GM19397 (cell line): ENCODE results near the gene ALK.

ENCODE experiments used
- ATAC-seq: cut with Tn5 transposase; IDR thresholded peaks from one replicate; pipeline ENCODE4 v1.9.1; 2021; ENCODE audit warnings: mild to moderate bottlenecking, moderate library complexity; ENCODE audit not compliant: unreplicated experiment

Gene ALK

DNA sequence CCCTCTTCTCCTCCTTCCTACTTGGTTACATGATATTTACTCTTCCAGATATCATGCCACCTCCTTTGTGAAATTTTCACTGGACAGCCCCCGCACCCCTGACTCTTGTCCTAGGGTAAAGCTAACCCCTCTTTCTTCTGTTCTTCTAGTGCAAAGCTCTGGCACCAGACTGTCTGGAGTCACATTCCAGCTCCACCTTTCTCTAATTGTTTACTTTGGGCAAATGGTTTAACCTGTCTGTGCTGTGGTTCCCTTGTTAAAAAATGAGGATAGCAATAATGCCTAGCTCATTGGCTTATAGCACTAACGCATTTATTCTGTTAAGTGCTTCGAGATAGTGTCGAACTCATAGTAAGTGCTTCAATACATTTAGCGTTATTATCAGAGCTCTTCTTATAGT, 306.2 kb downstream of the ALK start:
- ATAC-seq = no peak

GRCh38 chr2:29614295-29614830, 307.0 kb downstream of the ALK start:
- ATAC-seq = no peak

GRCh38 chr2:29613792-29614266, 307.6 kb downstream of the ALK start:
- no peak for ATAC-seq

DNA sequence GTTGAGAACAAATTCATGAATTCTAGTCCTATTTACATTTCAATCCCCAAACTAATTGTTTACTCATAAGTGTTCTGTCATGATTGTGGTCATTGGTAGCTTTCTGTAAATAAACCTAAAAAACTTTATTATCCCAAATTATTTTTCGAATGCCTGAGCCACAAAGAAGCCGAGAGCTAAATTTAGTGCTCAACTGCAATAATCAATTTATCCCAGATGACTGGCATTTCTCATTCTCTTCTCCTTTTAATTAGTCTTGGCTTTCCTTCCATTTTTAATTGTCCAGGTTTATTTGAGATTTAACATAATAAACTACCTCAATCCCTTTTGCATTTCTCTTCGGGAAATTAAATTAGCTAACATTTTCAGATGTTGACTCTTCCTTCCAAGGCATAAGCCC, 308.3 kb downstream of the ALK start:
- ATAC-seq = no peak

DNA sequence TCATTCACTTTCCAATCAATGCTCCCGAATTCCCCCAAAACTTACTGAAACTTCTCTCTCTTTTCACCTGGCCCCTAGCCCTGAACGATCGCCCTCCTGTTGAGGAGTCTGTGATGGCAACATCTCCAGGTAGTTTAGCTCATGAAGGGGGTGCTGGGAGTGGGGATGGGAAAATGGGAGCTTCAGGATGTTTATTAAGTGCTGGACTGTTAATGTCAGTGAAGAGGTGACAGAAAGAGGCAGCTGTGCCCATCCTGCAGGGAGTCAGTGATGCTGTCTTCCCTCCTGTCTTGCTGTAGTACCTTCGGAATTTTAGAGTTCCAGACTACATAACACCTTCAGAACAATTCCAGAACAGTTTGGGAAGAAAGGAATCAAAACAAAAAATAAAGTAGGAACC, 308.8 kb downstream of the ALK start:
- no peak for ATAC-seq

DNA sequence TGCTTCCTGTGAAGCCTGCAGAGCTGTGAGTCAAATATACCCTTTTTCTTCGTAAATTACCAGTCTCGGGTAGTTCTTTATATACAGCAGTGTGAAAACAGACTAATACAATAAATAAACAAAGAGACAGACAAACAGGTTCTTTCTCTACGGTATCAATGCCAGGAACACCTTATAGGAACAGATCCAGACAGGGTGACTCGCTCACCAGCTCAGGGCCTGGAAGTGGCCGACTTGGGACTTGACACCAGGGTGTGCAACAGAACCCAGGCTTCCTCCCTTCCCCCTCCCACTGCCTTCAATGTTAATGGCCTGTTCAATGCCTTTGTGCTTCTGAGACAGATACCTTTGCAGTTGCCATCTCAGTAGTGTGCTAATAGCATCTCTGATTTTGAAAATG, 309.5 kb downstream of the ALK start:
- no peak for ATAC-seq

DNA sequence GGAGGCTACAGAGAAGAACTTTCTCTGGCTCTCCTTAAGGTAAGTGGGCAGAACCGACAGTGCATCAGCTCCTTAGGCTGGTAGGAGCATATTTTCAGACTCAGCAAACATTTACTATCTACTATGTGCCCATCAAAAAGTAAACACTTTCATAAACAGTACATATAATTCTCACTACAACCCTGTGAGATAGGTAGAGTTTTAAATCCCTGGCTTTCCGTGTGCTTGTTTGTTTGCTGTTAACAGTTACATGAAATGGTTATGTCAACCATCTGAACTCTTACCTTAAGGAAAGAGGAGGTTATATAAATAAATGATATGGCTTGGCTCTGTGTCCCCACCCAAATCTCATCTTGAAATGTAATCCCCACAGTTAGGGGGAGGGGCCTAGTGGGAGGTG, 310.1 kb downstream of the ALK start:
- no peak for ATAC-seq

GRCh38 chr2:29610569-29610968, 310.8 kb downstream of the ALK start:
- ATAC-seq = no peak

DNA sequence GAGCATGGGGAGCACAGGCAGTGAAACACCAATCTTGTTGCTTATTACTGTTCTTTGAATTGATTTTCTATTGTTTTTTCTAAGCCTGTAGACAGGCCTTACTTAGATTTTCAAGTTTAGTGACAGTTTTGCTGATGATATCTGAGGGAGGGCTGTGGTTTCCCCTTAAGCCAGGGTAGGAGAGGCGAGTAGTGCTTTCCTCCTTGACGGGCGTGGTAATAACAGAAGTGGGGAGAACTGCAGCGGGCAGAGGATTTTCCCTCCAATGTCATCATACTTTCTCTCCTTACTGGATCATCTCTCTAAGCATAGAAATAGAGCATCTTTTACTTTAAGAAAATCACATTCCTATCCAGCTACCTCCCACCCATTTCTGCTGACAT, 314.4 kb downstream of the ALK start:
- ATAC-seq = no peak

DNA sequence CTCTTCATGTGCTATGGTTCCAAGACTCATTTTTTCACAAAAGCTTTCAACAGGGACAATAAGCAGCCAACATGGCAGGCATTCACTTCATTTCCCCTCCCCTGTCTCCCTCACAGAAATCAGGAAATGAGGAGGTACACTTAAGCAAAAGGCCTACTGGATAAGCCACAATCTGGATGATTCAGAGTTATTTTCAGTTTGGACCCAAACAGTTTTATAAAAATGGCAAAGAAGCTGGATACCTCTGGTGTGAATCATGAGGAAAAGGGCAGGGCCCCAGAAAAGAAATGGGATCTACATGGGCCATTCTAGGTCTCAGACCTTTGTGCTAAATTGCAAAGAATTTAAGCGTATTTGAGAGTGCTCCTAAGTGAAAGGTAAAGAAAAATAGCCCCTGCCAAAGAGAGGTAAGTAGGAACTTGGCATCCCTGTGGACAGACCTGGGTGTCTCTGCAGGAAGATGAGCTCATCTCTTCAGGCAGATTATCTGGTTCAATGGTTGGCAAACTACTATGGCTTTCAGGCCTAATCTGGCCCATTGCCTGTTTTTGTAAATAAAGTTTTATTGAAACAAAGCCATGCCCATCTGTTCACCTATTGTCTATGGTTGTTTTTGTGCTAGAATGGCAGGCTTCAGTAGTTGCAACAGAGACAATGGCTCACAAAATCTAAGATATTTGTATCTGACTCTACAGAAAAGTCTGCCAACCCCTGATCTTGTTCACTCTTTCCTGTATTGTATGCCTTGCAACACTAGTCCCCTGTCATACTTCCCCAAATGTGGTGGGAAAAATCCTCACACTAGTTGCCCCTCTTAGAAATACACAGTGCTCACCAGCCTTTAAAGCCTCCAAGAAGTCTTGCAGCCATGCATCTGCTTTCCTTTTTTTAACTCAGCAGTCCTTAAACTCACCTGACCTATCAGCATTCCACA, 315.0 kb downstream of the ALK start:
- no peak for ATAC-seq

GRCh38 chr2:29603341-29603740, 318.0 kb downstream of the ALK start:
- ATAC-seq = no peak

DNA sequence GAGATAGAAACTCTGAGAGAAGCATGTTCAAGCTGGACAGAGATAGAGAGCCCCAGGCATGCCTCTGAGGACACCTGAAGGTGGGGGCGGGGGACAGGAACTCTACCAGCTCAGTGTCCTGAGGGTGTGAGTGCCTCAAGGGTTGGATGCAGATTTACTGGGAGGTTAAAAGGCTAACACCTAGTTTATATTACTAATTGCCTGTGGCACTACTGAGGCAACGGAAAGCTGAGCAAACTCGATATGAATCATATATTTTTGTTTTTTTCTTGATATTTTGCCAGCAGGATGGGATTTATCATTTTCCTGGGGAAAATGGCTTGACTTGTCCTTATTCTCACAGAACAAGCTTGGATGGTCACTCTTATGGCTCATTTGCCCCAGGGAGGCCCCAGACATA, 319.5 kb downstream of the ALK start:
- no peak for ATAC-seq

GRCh38 chr2:29601321-29601720, 320.1 kb downstream of the ALK start:
- no peak for ATAC-seq

GRCh38 chr2:29599946-29600345, 321.4 kb downstream of the ALK start:
- ATAC-seq = no peak

DNA sequence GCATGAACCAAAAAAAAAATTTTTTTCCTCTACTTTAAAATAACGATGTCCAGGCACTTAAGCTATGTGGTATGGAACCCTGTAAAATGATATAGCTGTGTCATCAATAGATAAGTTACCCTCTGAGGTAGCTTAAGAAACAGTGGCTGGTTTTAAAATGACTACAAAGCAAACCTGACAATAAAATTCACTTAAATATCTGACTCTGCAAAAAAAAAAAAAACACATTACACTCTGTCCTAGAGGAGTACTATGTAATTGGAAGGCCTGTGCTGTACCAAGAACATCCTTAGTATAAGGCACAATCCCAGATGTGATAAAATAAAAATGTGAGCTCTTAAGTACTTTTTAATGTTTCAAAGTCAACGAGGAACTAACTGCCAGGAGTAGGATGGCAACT, 322.4 kb downstream of the ALK start:
- ATAC-seq = no peak

GRCh38 chr2:29597035-29597434, 324.4 kb downstream of the ALK start:
- ATAC-seq = no peak

DNA sequence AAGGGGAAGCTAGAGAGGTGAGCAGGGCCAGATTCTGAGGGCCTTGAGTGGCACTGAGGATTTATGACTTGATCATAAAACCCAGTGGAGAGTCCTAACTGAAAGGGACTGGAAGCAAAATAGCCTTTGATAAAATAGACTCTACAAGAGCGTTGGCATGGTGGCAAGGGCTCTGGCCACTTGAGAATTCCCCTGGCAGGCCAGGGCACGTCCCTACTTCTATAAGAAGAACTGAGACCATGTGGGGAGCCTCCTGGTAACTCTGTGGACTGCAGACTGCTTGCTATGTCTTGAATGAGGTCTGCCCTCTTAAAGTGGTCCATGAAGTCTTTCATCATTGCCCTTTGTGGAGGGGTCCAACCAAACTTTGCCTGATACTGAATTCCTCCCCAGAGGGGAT, 324.8 kb downstream of the ALK start:
- no peak for ATAC-seq

GRCh38 chr2:29591600-29591999, 329.8 kb downstream of the ALK start:
- ATAC-seq = no peak

GRCh38 chr2:29590211-29590610, 331.2 kb downstream of the ALK start:
- ATAC-seq = no peak

GRCh38 chr2:29589440-29590103, 331.8 kb downstream of the ALK start:
- no peak for ATAC-seq

- ATAC-seq = no peak
Measured at GRCh38 chr2:29587402-29588190, 333.8 kb downstream of the ALK start.
